ENCODE data around the gene KCNH3. TPM values are rescaled to one million over a fixed set of nuclear protein-coding genes. Genes with fewer than 3 reads are reported as not detected.

Gene KCNH3
- total and polyA plus RNA-seq, 10 of the 15 experiments (the other 5 are each of a cell fraction or from before 2014, with no cell fraction given) = 0.03 to 0.45 (median 0.08) TPM; not detected in 5

DNA sequence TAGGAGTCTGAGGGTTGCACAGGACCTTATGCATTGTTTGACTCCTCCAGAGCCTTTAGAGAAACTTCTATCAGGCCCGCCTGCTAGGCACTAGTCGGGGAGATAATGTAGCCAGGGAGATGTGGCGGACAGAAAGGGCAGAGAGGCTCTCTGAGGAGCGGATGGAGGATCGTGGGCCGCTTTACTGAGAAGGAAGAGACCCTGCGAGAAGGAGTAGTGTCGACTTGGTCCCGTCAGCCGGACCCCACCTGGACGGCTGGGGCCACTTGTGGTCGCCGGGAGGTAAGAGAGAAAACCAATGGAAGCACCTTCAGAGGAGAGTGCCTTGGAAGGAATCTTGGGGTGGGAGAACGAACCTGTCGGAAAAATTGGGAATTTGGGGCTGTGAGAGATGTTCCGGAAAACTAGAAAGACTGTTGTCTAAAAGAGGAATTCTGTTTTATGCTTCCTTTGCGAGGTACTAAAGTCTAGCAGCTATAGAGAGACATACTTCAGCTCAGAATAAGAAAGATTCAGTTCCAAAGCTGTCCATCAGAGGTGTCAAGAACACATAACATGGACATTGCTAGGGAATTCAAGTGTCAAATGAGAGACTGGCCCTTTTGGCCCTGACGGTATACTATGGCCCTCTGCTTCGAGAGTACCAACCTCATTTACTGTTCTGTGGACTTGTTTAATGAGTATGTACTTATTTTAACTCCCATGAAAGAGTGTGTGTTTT lies 29.8 kb downstream of the KCNH3 start:
- in situ Hi-C loops (cut with MboI) = no loop called here
- TSS peak; percentile 73 for BruUV-seq (replicated peaks)
- FAIRE-seq (no peak), ATAC-seq (peak; percentile 67), DNase-seq (ENCODE audit: low read depth, low spot score) (no peak)
- ChIA-PET POLR2A (interaction anchor here (0.6 to 0.7 kb wide), 2 partner anchors 49 to 210 kb away, joined by 3 read pairs; no protein-coding TSS in a partner anchor), SMC1A (ENCODE audit: uncharacterized antibody, unreplicated experiment) (interaction anchor here (0.9 to 1.0 kb wide), 2 partner anchors 12 to 54 kb away, joined by 3 read pairs; no protein-coding TSS in a partner anchor), RAD21 (ENCODE audit: unreplicated experiment) (interaction anchor here (0.6 to 1.0 kb wide), 2 partner anchors 8 to 210 kb away, joined by 3 read pairs; no protein-coding TSS in a partner anchor), CTCF (interaction anchor here (0.6 to 1.0 kb wide), 4 partner anchors 12 to 276 kb away, joined by 3 to 6 read pairs (median 4); no protein-coding TSS in a partner anchor)
- Histone ChIP-seq H3K4me1 (ENCODE audit: control insufficient read depth, insufficient read depth, low read length) (peaks cover 8% of the 10 kb centered on the region), H4K20me1 (ENCODE audit: control insufficient read depth, insufficient read depth) (no peaks in the 10 kb centered on the region), H3K9me3 (replicated peaks; ENCODE audit: control insufficient read depth, insufficient read depth, low read length) (no peaks in the 10 kb centered on the region), H3K27ac (ENCODE audit: control insufficient read depth, insufficient read depth) (peak overlapping the region; percentile 91), H2AFZ (ENCODE audit: control insufficient read depth, low read depth, low read length) (peak overlapping the region; percentile 83), H3K9ac (ENCODE audit: control insufficient read depth, insufficient read depth, low read length) (peak overlapping the region; percentile 87), H3K36me3 (ENCODE audit: control insufficient read depth in 2 of 2, insufficient read depth in 2 of 2, low read length in 1 of 2) (peaks cover 4 to 8% of the 10 kb centered on the region in 2 experiments; a peak in 3 of 4 replicates), H3K27me3 (replicated peaks in 1 of 2; ENCODE audit: control insufficient read depth in 2 of 2, insufficient read depth in 2 of 2, low read length in 1 of 2) (no peaks in the 10 kb centered on the region), H3K4me2 (ENCODE audit: control insufficient read depth, insufficient read depth) (peak overlapping the region; percentile 53), H3K79me2 (ENCODE audit: control insufficient read depth, insufficient read depth, low read length) (peaks cover 36% of the 10 kb centered on the region), H3K4me3 (peak overlapping the region; percentile 99)
- TF ChIP-seq, protein P1, sequence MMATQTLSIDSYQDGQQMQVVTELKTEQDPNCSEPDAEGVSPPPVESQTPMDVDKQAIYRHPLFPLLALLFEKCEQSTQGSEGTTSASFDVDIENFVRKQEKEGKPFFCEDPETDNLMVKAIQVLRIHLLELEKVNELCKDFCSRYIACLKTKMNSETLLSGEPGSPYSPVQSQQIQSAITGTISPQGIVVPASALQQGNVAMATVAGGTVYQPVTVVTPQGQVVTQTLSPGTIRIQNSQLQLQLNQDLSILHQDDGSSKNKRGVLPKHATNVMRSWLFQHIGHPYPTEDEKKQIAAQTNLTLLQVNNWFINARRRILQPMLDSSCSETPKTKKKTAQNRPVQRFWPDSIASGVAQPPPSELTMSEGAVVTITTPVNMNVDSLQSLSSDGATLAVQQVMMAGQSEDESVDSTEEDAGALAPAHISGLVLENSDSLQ (IDR thresholded peaks at IDR 0.05) = peak; percentile 85
- TF ChIP-seq CTCF (IDR thresholded peaks at IDR 0.05 in 2 of 3, conservative IDR thresholded peaks at IDR 0.05 in 1 of 3; ENCODE audit: control insufficient read depth in 2 of 3, extremely low read depth in 1 of 3, insufficient read depth in 1 of 3, low read depth in 3 of 3, low read length in 3 of 3) = peak in 2 of 3 experiments; percentile 5 to 8; a peak in 1 of 6 replicates
- TF ChIP-seq, protein P2, sequence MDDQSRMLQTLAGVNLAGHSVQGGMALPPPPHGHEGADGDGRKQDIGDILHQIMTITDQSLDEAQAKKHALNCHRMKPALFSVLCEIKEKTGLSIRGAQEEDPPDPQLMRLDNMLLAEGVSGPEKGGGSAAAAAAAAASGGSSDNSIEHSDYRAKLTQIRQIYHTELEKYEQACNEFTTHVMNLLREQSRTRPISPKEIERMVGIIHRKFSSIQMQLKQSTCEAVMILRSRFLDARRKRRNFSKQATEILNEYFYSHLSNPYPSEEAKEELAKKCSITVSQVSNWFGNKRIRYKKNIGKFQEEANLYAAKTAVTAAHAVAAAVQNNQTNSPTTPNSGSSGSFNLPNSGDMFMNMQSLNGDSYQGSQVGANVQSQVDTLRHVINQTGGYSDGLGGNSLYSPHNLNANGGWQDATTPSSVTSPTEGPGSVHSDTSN (IDR thresholded peaks at IDR 0.05; ENCODE audit: insufficient replicate concordance, low read depth, low read length) = peak; percentile 30
- TF ChIP-seq IKZF2 (IDR thresholded peaks at IDR 0.05) = 0 out of 4 replicates have a peak, but pooled peaks of 1 of the 2 experiments have one; percentile 30
- TF ChIP-seq, protein P3, sequence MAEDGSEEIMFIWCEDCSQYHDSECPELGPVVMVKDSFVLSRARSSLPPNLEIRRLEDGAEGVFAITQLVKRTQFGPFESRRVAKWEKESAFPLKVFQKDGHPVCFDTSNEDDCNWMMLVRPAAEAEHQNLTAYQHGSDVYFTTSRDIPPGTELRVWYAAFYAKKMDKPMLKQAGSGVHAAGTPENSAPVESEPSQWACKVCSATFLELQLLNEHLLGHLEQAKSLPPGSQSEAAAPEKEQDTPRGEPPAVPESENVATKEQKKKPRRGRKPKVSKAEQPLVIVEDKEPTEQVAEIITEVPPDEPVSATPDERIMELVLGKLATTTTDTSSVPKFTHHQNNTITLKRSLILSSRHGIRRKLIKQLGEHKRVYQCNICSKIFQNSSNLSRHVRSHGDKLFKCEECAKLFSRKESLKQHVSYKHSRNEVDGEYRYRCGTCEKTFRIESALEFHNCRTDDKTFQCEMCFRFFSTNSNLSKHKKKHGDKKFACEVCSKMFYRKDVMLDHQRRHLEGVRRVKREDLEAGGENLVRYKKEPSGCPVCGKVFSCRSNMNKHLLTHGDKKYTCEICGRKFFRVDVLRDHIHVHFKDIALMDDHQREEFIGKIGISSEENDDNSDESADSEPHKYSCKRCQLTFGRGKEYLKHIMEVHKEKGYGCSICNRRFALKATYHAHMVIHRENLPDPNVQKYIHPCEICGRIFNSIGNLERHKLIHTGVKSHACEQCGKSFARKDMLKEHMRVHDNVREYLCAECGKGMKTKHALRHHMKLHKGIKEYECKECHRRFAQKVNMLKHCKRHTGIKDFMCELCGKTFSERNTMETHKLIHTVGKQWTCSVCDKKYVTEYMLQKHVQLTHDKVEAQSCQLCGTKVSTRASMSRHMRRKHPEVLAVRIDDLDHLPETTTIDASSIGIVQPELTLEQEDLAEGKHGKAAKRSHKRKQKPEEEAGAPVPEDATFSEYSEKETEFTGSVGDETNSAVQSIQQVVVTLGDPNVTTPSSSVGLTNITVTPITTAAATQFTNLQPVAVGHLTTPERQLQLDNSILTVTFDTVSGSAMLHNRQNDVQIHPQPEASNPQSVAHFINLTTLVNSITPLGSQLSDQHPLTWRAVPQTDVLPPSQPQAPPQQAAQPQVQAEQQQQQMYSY (CRISPR knock-in tag; IDR thresholded peaks at IDR 0.05) = no peak
- intact Hi-C loops (cut with micrococcal nuclease; ENCODE audit: unreplicated experiment) = loop anchor here (5.0 kb wide), 1 partner anchor 139 kb away; the partner anchor contains the start of gene FMNL3
- WGBS (ENCODE audit: insufficient coverage, insufficient replicate concordance, low lambda C conversion rate, missing lambda C conversion rate) = 6% methylated on average over 19 of the region's 19 CpGs
